Measurements from ENCODE around the gene SOWAHC.

- TF ChIP-seq HDGF (IDR thresholded peaks at IDR 0.05; ENCODE audit: borderline replicate concordance) (no peak), ELF4 (IDR thresholded peaks at IDR 0.05) (no peak), FOXM1 (IDR thresholded peaks at IDR 0.05; ENCODE audit: borderline replicate concordance) (no peak), SP1 (IDR thresholded peaks at IDR 0.05) (no peak), FOXA1 (IDR thresholded peaks at IDR 0.05) (no peak), FOXK2 (IDR thresholded peaks at IDR 0.05) (no peak), TARDBP (IDR thresholded peaks at IDR 0.05) (no peak), SUZ12 (IDR thresholded peaks at IDR 0.05) (no peak), LEF1 (IDR thresholded peaks at IDR 0.05; ENCODE audit: borderline replicate concordance) (no peak), ZNF384 (IDR thresholded peaks at IDR 0.05) (no peak), ARNT (IDR thresholded peaks at IDR 0.05) (no peak), PKNOX1 (IDR thresholded peaks at IDR 0.05) (no peak), BHLHE40 (IDR thresholded peaks at IDR 0.05; ENCODE audit: borderline replicate concordance) (no peak), CTBP1 (IDR thresholded peaks at IDR 0.05; ENCODE audit: borderline replicate concordance) (no peak)
Measured at GRCh38 chr2:109647636-109648035, 33.5 kb downstream of the SOWAHC start.
